Inflammatory macrophage treated with lipopolysaccharide for 1 hour (primary cell): ENCODE measurements around the gene C11orf68.
"Not testable (repeated sequence)": the region's sequence is repeated elsewhere in the genome, so short reads cannot be mapped to it uniquely, and the experiment has no call there.

Experiments
- DNase-seq, 2 donors: peaks; one replicate each; pipeline ENCODE4 v3.0.0-alpha.2; 2020 to 2022

Gene C11orf68

DNA sequence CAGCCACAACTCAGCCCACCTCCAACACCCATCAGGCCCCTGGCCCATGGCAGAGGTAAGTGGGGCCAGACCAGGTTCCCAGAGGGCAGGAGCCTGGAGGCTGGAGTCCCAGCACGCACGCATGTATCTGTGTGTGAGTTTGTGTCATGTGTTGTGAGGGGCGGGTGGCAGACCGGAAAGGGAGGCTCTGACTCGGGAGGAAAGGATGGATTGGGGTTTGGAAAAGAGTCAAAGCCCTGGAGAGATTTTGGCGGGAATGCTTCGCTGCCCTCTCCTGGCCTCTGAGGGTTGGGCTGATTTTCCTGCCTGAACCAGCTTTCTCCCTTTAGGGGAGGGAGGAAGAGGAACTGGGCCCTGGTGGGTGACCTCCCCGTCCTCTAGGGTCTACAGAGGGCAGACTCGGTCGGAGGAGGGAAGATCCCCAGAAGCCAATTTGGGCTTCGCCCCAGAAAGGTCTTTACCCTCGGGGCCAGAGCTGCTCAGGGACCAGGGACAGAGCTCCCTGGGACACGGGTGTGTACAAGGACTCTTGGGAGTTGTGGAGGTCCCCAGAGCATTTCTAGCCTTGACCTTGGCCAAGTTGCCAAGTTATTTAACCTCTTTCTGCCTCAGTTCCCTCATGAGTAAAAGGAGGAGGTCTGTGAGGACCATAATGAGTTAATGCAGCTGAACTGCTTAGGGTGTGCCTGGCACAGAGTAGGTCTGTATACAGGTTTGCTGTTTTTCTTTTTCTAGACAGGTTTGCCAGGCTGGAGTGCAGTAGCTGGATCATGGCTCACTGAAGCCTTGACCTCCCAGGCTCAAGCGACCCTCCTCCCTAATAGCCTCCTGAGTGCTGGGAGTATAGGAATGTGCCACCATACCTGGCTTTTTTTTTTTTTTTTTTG is 6.9 kb downstream of the C11orf68 start:
- no peak for DNase-seq

DNA sequence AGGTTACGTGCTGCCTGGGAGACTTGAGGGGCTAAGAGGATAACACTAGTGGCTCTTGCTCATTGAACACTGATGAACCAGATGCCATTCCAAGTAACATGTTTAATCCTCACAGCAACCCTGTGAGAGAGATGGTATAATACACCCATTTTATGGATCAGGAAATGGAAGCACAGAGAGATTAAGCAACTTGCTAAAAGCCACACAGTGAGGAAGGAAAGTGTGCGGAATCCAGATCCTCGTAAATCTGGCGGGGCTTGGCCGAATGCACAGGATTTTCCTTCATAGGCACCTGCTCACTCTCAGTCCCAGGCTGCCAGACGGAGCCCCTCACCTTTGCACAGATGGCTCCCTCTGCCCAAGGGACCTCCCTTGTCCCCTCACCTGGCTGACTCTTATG is 11.0 kb downstream of the C11orf68 start:
- no peak for DNase-seq

DNA sequence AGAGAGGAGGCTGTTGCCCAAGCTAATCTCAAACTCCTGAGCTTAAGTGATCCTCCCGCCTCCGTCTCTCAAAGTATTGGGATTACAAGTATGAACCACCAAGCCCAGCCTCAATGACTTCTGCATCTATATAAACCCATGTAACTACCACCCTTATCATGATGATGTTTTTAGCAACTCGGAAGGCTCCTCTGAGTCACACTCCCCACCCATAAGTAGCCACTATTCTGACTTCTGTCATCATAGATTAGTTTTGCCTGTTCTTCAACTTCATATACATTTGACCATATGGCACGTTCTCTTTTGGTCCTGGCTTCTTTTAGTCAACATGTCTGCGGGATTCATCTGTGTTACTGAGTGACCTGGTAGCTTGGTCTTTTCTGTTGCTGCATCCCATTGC is 12.3 kb downstream of the C11orf68 start:
- no peak for DNase-seq

DNA sequence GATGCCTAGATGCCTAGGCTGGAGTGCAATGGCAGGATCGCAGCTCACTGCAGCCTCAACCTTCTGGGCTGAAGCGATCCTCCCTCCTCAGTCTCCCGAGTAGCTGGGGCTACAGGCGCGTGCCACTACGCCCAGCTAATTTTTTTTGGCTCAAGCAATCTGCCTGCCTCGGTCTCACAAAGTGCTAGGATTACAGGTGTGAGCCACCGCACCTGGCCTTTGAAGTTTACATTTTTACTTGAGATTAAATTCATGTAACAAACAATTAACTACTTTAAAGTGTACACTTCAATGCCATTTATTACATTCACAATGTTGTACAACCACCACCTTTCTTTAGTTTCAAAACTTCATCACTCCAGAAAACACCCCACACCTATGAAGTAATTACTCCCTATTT is 15.1 kb downstream of the C11orf68 start:
- no peak for DNase-seq

GRCh38 chr11:65903068-65903481 is 15.8 kb downstream of the C11orf68 start:
- DNase-seq = no peak

- no peak for DNase-seq
Measured at GRCh38 chr11:65900899-65901180, 18.0 kb downstream of the C11orf68 start.

- DNase-seq = peak; percentile 89 to 95
Measured at GRCh38 chr11:65900125-65900898, 18.6 kb downstream of the C11orf68 start, which contains the start of gene FOSL1. Gene FOSL1, minus strand, starts transcription at chr11:65900388. Its CDS starts 49 bp downstream, at chr11:65900339.

- DNase-seq = peak; percentile 65 to 80
Measured at GRCh38 chr11:65899356-65900124, 19.3 kb downstream of the C11orf68 start.

DNA sequence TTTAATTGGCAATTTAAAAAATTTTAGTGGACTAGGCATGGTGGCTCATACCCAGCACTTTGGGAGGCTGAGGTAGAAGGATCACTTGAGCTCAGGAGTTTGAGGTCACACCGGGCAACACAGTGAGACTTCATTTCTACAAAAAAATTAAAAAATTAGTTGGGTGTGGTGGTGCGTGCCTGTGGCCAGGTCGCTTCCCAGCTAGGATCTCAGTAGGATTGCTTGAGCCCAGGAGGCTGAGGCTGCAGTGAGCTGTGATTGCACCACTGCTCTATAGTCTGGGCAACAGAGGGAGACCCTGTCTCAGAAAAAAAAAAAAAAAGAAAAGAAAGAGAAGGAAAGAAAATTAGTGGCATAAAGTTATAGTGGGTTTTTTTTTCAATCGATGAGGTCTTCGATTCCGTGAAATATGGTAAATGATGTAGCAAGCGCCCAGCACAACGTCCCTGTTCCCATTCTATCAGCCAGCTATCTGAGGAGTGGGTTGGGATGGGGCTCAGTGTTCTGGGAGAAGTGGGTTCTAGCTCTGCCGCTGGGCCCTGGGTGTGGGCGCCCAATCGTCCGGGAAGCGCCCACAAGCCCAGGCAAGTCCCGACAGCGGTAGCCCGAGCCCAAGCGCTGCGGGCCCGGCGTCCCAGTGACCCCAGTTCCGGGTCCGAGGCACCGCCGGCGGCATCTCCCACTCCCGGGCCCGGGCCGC is 20.1 kb downstream of the C11orf68 start:
- no peak for DNase-seq

DNA sequence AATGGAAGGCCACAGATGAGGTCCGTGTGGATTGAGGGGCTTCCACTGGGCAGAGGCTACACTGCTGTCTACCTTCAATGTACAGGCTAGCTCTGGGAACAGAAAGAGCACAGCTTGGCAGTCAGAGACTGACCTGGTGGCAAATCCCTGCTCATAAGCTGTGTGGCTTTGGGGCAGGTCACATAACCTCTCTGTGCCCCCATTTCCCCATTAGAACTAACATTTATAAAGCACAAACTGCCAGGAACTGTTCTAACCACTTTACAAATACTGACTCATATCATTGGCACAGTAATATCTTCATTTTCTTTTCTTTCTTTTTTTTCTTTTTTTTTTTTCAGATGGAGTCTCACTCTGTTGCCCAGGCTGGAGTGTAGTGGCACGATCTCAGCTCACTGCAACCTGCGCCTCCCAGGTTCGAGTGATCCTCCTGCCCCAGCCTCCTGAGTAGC is 21.8 kb downstream of the C11orf68 start:
- DNase-seq = no peak

DNA sequence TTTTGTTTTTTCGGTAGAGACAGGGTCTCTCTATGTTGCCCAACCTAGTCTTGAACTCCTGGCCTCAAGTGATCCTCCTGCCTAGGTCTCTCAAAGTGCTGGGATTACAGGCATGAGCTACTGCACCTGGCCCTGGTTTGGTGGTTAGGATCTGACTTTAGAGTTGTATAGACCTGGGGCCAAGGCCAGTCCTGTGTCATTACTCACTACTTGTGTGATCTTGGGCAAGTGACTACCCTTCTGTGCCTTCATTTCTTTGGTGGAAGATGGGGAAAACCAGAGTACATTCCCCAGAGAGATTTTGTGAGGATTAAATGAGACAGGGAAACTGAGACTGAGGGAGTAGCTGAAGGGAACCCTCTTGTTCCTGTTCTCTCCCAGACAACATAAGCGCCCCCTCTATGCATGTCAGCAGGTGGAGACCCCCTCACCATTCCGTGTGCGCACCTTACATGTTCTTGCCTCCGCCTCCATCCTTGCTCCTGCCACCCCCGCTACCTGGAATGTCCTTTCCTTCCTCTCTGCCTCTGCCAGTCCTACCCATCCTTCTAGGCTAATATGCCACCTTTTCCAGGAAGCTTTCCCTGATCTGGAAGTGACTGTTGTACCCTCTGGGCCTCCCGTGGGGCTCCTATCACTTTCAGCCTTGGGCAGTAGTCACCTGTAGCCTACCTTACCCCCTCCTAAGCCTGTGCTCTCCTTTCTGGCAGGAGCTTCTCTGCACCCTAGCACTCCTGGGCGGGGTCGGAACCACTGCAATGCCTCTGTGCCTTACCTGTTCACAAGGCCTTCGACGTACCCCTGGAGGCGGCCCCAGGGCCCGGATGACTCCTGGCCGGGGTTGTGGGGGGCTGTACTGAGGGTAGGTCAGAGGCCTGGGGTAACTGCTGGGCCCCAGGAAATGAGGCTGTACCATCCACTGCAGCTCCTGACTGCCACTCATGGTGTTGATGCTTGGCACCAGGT is 22.5 kb downstream of the C11orf68 start:
- DNase-seq = no peak

DNA sequence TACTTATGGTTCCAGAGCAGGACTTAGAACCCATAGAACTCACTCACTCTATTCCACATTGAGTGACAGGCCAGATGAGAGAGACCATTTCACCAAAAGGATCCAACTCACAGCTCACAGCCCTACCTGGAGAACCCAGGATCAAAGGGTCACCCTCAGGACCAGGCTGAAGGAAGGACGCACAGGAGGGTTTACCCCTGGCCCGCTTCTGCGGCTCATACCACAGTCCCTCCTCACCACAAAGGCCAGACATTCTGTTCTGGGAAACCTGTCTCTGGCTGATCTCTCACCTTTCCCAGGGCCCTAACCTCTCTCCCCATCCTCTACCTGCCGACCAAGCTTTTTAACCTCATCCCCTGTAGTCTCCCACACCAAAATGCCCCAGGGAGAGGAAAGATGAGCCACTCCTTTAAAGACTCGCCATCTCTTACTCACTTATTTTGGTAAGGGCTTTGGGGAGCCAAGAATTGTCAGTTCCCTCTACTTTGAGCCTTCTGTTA is 23.3 kb downstream of the C11orf68 start:
- DNase-seq = no peak

DNA sequence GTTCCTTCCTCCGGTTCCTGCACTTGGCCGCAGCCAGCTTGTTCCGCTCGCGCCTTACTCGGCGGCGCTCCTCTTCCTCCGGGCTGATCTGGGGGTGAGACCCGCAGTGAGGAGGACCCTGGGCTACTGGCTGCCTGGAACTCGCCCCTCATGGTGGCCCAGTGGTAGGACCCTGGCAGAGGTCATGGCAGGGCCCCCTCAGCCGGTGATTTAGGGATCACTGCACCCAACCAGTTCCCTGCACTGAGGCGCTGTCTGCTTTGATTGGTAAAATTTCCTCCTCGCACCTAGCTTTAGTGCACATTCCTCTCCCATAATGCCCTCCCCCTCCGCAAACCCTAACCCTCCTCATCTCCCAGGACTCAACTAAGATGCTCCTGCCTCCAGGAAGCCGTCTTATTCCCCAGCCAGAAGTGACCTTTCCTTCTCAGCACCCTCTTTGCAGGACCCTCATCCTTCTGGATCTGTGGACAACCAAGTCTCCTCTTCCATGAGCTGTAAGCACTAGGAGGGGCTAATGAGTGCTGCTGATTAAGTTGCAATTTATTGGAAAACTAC is 24.7 kb downstream of the C11orf68 start:
- DNase-seq = peak in 1 of 2 donors; percentile 45

DNA sequence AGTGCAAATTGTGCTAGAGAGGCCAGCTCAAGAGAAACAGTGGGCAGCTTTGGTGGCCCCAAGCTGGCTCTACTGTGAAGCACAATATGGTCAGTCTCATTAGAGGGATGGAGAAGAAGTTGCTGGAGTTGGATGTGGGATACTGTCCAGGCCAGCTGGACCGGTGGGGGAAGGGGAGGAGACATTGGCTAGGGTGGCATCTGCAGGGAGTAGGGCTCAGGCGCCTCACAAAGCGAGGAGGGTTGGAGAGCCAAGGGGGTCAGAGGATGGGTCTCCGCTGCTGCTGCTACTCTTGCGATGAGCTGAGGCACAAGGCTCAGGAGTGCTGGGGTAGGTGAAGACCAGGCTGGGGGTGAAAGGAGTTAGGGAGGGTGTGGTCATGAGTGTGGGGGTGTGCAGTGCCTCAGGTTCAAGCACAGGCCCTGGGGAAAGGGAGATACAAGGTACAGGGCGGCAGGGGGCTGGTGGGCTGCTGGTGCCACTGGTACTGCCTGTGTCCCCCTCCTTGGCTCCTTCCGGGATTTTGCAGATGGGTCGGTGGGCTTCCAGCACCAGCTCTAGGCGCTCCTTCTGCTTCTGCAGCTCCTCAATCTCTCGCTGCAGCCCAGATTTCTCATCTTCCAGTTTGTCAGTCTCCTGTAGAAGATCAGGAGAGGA is 26.1 kb downstream of the C11orf68 start:
- no peak for DNase-seq

GRCh38 chr11:65892137-65892540 is 26.7 kb downstream of the C11orf68 start:
- not testable (repeated sequence) for DNase-seq

GRCh38 chr11:65891219-65892136 is 27.4 kb downstream of the C11orf68 start:
- peak in 1 of 2 donors; percentile 22 for DNase-seq

DNA sequence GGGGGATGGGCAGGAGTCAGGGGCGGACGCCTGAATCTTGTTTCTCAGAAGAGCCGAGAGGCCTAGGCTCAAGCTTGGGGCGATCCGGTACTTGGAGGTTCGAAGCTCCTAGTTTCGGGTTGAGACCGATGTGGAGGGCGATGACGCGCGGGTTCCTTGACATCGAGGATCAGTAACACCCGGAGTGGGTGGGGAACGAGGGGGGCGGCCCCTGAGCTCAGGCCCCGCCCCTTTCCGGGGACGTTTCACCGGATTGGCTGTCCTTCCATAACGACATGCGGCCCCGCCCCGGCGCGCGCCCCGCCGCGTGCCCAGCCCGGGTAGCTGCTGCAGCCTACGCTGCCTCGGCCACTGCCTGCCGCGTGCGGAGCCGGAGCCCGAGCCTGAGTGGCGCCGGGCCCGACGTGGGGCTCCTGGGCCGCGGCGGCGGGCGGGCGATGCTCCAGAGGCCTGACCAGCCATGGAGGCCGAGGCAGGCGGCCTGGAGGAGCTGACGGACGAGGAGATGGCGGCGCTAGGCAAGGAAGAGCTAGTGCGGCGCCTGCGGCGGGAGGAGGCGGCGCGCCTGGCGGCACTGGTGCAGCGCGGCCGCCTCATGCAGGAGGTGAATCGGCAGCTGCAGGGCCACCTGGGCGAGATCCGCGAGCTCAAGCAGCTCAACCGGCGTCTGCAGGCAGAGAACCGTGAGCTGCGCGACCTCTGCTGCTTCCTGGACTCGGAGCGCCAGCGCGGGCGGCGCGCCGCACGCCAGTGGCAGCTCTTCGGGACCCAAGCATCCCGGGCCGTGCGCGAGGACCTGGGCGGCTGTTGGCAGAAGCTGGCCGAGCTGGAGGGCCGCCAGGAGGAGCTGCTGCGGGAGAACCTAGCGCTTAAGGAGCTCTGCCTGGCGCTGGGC is 28.3 kb downstream of the C11orf68 start, which contains the start of gene CCDC85B:
TSS of gene CCDC85B (plus strand) at position 350 of the 895 bp plus-strand sequence. CDS start at position 461, 111 bp downstream.
- DNase-seq = peak; percentile 95 to 98
